Effector CD8-positive, alpha-beta T cell (primary cell): ENCODE measurements around the gene TPSB2.
"Not testable (repeated sequence)": the region's sequence is repeated elsewhere in the genome, so short reads cannot be mapped to it uniquely, and the experiment has no call there.

Source experiments
- DNase-seq: peaks from one replicate; lab custom pipeline; 2025; lab: John Stamatoyannopoulos, UW

The TPSB2 gene

GRCh38 chr16:1240436-1240835, 10.5 kb upstream of the TPSB2 start, which contains the start of gene TPSAB1:
Gene TPSAB1, plus strand, starts transcription at chr16:1240705. Its CDS starts 234 bp downstream, at chr16:1240939.
- DNase-seq, result not testable (repeated sequence)

- DNase-seq, result not testable (repeated sequence)
These were observed 9.6 kb upstream of the TPSB2 start for GRCh38 chr16:1239575-1239974.

- not testable (repeated sequence) for DNase-seq
These were observed 8.9 kb upstream of the TPSB2 start for GRCh38 chr16:1238909-1239308.

- no peak for DNase-seq
These were observed 8.0 kb upstream of the TPSB2 start for GRCh38 chr16:1237990-1238389.

- DNase-seq, result not testable (repeated sequence)
These were observed 6.7 kb upstream of the TPSB2 start for GRCh38 chr16:1236659-1237058.

GRCh38 chr16:1232049-1232748, 2.2 kb upstream of the TPSB2 start:
- DNase-seq, result not testable (repeated sequence)

GRCh38 chr16:1231301-1231700, 1.3 kb upstream of the TPSB2 start:
- not testable (repeated sequence) for DNase-seq

GRCh38 chr16:1230471-1231212, 658 bp upstream of the TPSB2 start:
- not testable (repeated sequence) for DNase-seq

GRCh38 chr16:1229476-1229875, 508 bp downstream of the TPSB2 start:
- DNase-seq, result not testable (repeated sequence)

GRCh38 chr16:1228227-1228626, 1.8 kb downstream of the TPSB2 start:
- DNase-seq, result not testable (repeated sequence)

GRCh38 chr16:1226692-1227091, 3.3 kb downstream of the TPSB2 start:
- not testable (repeated sequence) for DNase-seq

- DNase-seq, result not testable (repeated sequence)
These were observed 4.2 kb downstream of the TPSB2 start for GRCh38 chr16:1225728-1226311.

- no peak for DNase-seq
These were observed 4.9 kb downstream of the TPSB2 start, which contains the start of gene TPSG1 for GRCh38 chr16:1225051-1225451. Gene TPSG1, minus strand, starts transcription at chr16:1225268. Its CDS starts 16 bp downstream, at chr16:1225252.

- DNase-seq, result no peak
These were observed 5.4 kb downstream of the TPSB2 start for GRCh38 chr16:1224558-1224957.

GRCh38 chr16:1223355-1224214, 6.4 kb downstream of the TPSB2 start:
- DNase-seq, result no peak

GRCh38 chr16:1222553-1223354, 7.2 kb downstream of the TPSB2 start:
- DNase-seq, result no peak

- no peak for DNase-seq
These were observed 8.1 kb downstream of the TPSB2 start for GRCh38 chr16:1221628-1222552.

- DNase-seq, result no peak
These were observed 8.9 kb downstream of the TPSB2 start for GRCh38 chr16:1220841-1221627.
